ENCODE measurements around the gene MYBPC2. TPM values are rescaled to one million over a fixed set of nuclear protein-coding genes. Genes with fewer than 3 reads are reported as not detected.

Gene MYBPC2
- total and polyA plus RNA-seq, 12 donors, result 0.01 to 0.35 (median 0.13) TPM; not detected in 9

- H3K4me1 ChIP-seq, result no peaks in the 10 kb centered on the region
- no peak for TF ChIP-seq CTCF (IDR thresholded peaks at IDR 0.05)
- ATAC-seq, result no peak
- DNase-seq, result no peak
- H3K27me3 ChIP-seq, result peaks cover 0 to 61% (median 50%) of the 10 kb centered on the region in 7 donors
- 33 to 35% methylated on average over 50 of the region's 50 CpGs for WGBS, 2 donors
- no peaks in the 10 kb centered on the region for H3K36me3 ChIP-seq
- H3K4me3 ChIP-seq, result no peak overlapping the region
- no peak overlapping the region for H3K27ac ChIP-seq
- H3K9me3 ChIP-seq, result no peaks in the 10 kb centered on the region
- intact Hi-C loops (cut with DNase I), result no loop called here
These were observed 25.8 kb downstream of the MYBPC2 start for GRCh38 chr19:50458396-50459066.

- ATAC-seq, result no peak
- no peaks in the 10 kb centered on the region for H3K4me1 ChIP-seq
- intact Hi-C loops (cut with DNase I), result no loop called here
- no peak for DNase-seq
- no peak for TF ChIP-seq CTCF (IDR thresholded peaks at IDR 0.05)
- H3K27ac ChIP-seq, result no peak overlapping the region
- H3K27me3 ChIP-seq, result peaks cover 0 to 61% (median 50%) of the 10 kb centered on the region in 7 donors
- H3K4me3 ChIP-seq, result no peak overlapping the region
- 55 to 58% methylated on average over 30 to 32 of the region's 32 CpGs for WGBS, 2 donors
- no peaks in the 10 kb centered on the region for H3K36me3 ChIP-seq
- no peaks in the 10 kb centered on the region for H3K9me3 ChIP-seq
These were observed 26.4 kb downstream of the MYBPC2 start for GRCh38 chr19:50459067-50459456.

- ATAC-seq, result no peak
- peaks cover 0 to 65% (median 50%) of the 10 kb centered on the region in 7 donors for H3K27me3 ChIP-seq
- intact Hi-C loops (cut with DNase I), result loop anchor here in 7 of 10 donors (2.0 to 5.0 kb wide), 3 partner anchors 91 to 102 kb away; partner anchors contain the start of gene NAPSA (in 5 of the 7)
These were observed 26.9 kb downstream of the MYBPC2 start for GRCh38 chr19:50459638-50460037.

GRCh38 chr19:50460161-50460765 is 27.6 kb downstream of the MYBPC2 start:
- no peaks in the 10 kb centered on the region for H3K9me3 ChIP-seq
- no peaks in the 10 kb centered on the region for H3K36me3 ChIP-seq
- intact Hi-C loops (cut with DNase I), result loop anchor here in 7 of 10 donors (2.0 to 5.0 kb wide), 3 partner anchors 91 to 103 kb away; partner anchors contain the start of gene NAPSA (in 5 of the 7)
- ATAC-seq (no peak), DNase-seq (no peak)
- H3K4me3 ChIP-seq, result no peak overlapping the region
- H3K27me3 ChIP-seq, result peaks cover 0 to 71% (median 50%) of the 10 kb centered on the region in 7 donors
- no peak for TF ChIP-seq CTCF (IDR thresholded peaks at IDR 0.05)
- 28 to 36% methylated on average over 13 of the region's 13 CpGs for WGBS, 2 donors
- H3K27ac ChIP-seq, result no peak overlapping the region
- H3K4me1 ChIP-seq, result no peaks in the 10 kb centered on the region

More at GRCh38 chr19:50459638-50460037, 26.9 kb downstream of the MYBPC2 start:
- TF ChIP-seq CTCF (IDR thresholded peaks at IDR 0.05), result no peak
- DNase-seq, result no peak
- Histone ChIP-seq H3K4me1 (no peaks in the 10 kb centered on the region), H3K9me3 (no peaks in the 10 kb centered on the region), H3K4me3 (no peak overlapping the region), H3K36me3 (no peaks in the 10 kb centered on the region), H3K27ac (no peak overlapping the region)
- WGBS, 2 donors, result 27 to 59% methylated on average over 1 of the region's 1 CpG
